Keratinocyte (primary cell): Measurements from ENCODE around the gene RO60. TPM values are rescaled to one million over a fixed set of nuclear protein-coding genes. Genes with fewer than 3 reads are reported as not detected.

Source experiments
- DNase-seq: peaks from one replicate; pipeline ENCODE4 v3.0.0-alpha.2; 2011; ENCODE audit warnings: low read depth, missing footprints, low spot score
- FAIRE-seq: peaks from 2 replicates; lab custom pipeline; 2011; peaks lifted over from hg19 to GRCh38; lab: Jason Lieb, UNC
- H2AFZ ChIP-seq: 2 replicates; pipeline ENCODE4 v1.6.0; 2012; ENCODE audit warnings: low read length, control low read depth, inconsistent platforms; ENCODE audit not compliant: control insufficient read depth
- H3K27ac ChIP-seq: 2 replicates; pipeline ENCODE4 v1.5.1; 2011; ENCODE audit warnings: low read length; ENCODE audit not compliant: control insufficient read depth, insufficient read depth
- H3K27me3 ChIP-seq: 3 replicates; pipeline ENCODE4 v1.6.0; 2011; ENCODE audit warnings: low read length; ENCODE audit not compliant: control insufficient read depth, insufficient read depth; ENCODE audit errors: extremely low read depth
- H3K36me3 ChIP-seq, 2 experiments: 2 replicates in 1 of 2; 3 replicates in 1 of 2; pipeline ENCODE4 v1.5.1; 2011; ENCODE audit warnings: low read length in 2 of 2, mild to moderate bottlenecking in 1 of 2; ENCODE audit not compliant: control insufficient read depth in 2 of 2, insufficient read depth in 2 of 2; ENCODE audit errors: extremely low read depth in 1 of 2
- H3K4me1 ChIP-seq: 3 replicates; pipeline ENCODE4 v1.5.1; 2011; ENCODE audit warnings: low read length; ENCODE audit not compliant: control insufficient read depth, insufficient read depth; ENCODE audit errors: extremely low read depth
- H3K4me2 ChIP-seq: 3 replicates; pipeline ENCODE4 v1.6.0; 2011; ENCODE audit warnings: low read depth, low read length; ENCODE audit not compliant: control insufficient read depth, insufficient read depth; ENCODE audit errors: extremely low read depth
- H3K4me3 ChIP-seq, 3 experiments: fragments of 200-600 bp in 1 of 3; sonication (generic) in 1 of 3; 2 replicates in 2 of 3; 3 replicates in 1 of 3; pipeline ENCODE4 v1.5.1; 2011 to 2016; ENCODE audit warnings: low read length in 3 of 3, mild to moderate bottlenecking in 3 of 3, control low read depth in 2 of 3, inconsistent platforms in 1 of 3, low read depth in 1 of 3, mixed read lengths in 1 of 3, mixed run types in 1 of 3, moderate library complexity in 1 of 3; ENCODE audit not compliant: control insufficient read depth in 2 of 3, insufficient read depth in 2 of 3; ENCODE audit errors: extremely low read depth in 1 of 3
- H3K79me2 ChIP-seq: 2 replicates; pipeline ENCODE4 v1.6.0; 2012; ENCODE audit warnings: low read length; ENCODE audit not compliant: control insufficient read depth, insufficient read depth
- H3K9ac ChIP-seq: 3 replicates; pipeline ENCODE4 v1.6.0; 2011; ENCODE audit warnings: low read length; ENCODE audit not compliant: control insufficient read depth, insufficient read depth; ENCODE audit errors: extremely low read depth
- H3K9me1 ChIP-seq: 3 replicates; pipeline ENCODE4 v1.6.0; 2011; ENCODE audit warnings: low read length; ENCODE audit not compliant: control insufficient read depth, insufficient read depth; ENCODE audit errors: extremely low read depth
- H3K9me3 ChIP-seq: 2 replicates; pipeline ENCODE4 v1.5.1; 2012; ENCODE audit warnings: low read depth, low read length; ENCODE audit not compliant: control insufficient read depth
- H4K20me1 ChIP-seq: 3 replicates; pipeline ENCODE4 v1.6.0; 2011; ENCODE audit warnings: low read length; ENCODE audit not compliant: control insufficient read depth, insufficient read depth; ENCODE audit errors: extremely low read depth
- EZH2 ChIP-seq: IDR thresholded peaks from one replicate; pipeline ENCODE4 v1.6.1; 2012; ENCODE audit warnings: inconsistent platforms, mild to moderate bottlenecking, low read length, moderate library complexity
- dilution Hi-C: fragments of 300-500 bp; cut with MboI; formaldehyde crosslinking; loops from one replicate; pipeline ENCODE4 v1.7.0; 2020; ENCODE audit warnings: low sequenced_read_pairs; ENCODE audit not compliant: extremely low pct_ligation_motif_present
- polyA plus RNA-seq, 5 experiments: library from polyadenylated mRNA; depleted of rRNA in 3 of 5; stranded (reverse) in 3 of 5; stranded (forward) in 1 of 5; unstranded in 1 of 5; fragments of >200 nt; gene quantifications; 1 replicate in 1 of 5; 2 replicates in 3 of 5; 3 replicates in 1 of 5; pipeline versions ENCODE4 v1.2.1 to v1.2.3, GENCODE V29; 2011 to 2012; ENCODE audit warnings: missing spikeins in 2 of 5, low read depth in 1 of 5, low replicate concordance in 1 of 5
- TF ChIP-seq, protein P1 (sequence below), 3 experiments: IDR thresholded peaks in 1 of 3; conservative IDR thresholded peaks in 1 of 3; optimal IDR thresholded peaks in 1 of 3; 2 replicates in 2 of 3; 3 replicates in 1 of 3; pipeline versions ENCODE3 to v1.5.1; 2011; ENCODE audit warnings: low read length in 3 of 3, mild to moderate bottlenecking in 3 of 3, moderate library complexity in 2 of 3, control low read depth in 1 of 3, inconsistent platforms in 1 of 3; ENCODE audit not compliant: insufficient read depth in 2 of 3; ENCODE audit errors: extremely low read depth in 1 of 3

RO60 gene
- polyA plus RNA-seq, 1 donor (not counting 4 experiments of a cell fraction or from before 2014, with no cell fraction given) = 25.6 TPM

DNA sequence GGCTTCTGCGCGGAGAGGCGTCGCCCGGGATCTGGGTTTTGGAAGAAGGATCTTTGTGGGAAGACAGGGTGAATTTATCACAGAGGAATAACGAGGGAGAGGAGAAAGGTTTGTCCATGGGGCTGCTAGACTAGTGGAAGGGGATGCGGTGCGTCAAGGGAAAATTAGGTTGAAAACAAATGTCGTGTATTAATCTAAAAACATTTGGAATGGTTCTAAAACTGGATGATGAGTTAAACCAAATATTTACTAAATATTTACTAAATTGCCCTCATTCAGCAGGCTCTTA, 647 bp downstream of the RO60 start:
- FAIRE-seq (no peak), DNase-seq (no peak)
- no peaks in the 10 kb centered on the region for H3K9me3 ChIP-seq
- H3K9ac ChIP-seq = peak overlapping the region; percentile 98
- H3K9me1 ChIP-seq = no peaks in the 10 kb centered on the region
- H3K27ac ChIP-seq = peak overlapping the region; percentile 94
- H3K4me2 ChIP-seq = peak overlapping the region; percentile 99
- H2AFZ ChIP-seq = peak overlapping the region; percentile 99
- peaks cover 18% of the 10 kb centered on the region for H3K4me1 ChIP-seq
- dilution Hi-C loops = no loop called here
- H3K4me3 ChIP-seq = peak overlapping the region; percentile 74 to 98 (median 82)
- H3K79me2 ChIP-seq = peaks cover 85% of the 10 kb centered on the region
- no peaks in the 10 kb centered on the region for H4K20me1 ChIP-seq
- H3K36me3 ChIP-seq = peaks cover 0 to 3% of the 10 kb centered on the region in 2 experiments
- no peak for TF ChIP-seq EZH2
- TF ChIP-seq, protein P1, sequence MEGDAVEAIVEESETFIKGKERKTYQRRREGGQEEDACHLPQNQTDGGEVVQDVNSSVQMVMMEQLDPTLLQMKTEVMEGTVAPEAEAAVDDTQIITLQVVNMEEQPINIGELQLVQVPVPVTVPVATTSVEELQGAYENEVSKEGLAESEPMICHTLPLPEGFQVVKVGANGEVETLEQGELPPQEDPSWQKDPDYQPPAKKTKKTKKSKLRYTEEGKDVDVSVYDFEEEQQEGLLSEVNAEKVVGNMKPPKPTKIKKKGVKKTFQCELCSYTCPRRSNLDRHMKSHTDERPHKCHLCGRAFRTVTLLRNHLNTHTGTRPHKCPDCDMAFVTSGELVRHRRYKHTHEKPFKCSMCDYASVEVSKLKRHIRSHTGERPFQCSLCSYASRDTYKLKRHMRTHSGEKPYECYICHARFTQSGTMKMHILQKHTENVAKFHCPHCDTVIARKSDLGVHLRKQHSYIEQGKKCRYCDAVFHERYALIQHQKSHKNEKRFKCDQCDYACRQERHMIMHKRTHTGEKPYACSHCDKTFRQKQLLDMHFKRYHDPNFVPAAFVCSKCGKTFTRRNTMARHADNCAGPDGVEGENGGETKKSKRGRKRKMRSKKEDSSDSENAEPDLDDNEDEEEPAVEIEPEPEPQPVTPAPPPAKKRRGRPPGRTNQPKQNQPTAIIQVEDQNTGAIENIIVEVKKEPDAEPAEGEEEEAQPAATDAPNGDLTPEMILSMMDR (optimal IDR thresholded peaks at IDR 0.05 in 1 of 3, IDR thresholded peaks at IDR 0.05 in 1 of 3, conservative IDR thresholded peaks at IDR 0.05 in 1 of 3; ENCODE audit: extremely low read depth in 1 of 3, insufficient read depth in 2 of 3, low read length in 3 of 3) = no peak
- H3K27me3 ChIP-seq = no peaks in the 10 kb centered on the region

- Histone ChIP-seq H3K4me1 (peaks cover 18% of the 10 kb centered on the region), H3K4me3 (peak overlapping the region; percentile 74 to 98 (median 82)), H3K27me3 (no peaks in the 10 kb centered on the region), H4K20me1 (no peaks in the 10 kb centered on the region), H3K4me2 (peak overlapping the region; percentile 99), H3K9ac (peak overlapping the region; percentile 98), H3K27ac (peak overlapping the region; percentile 94), H3K9me1 (no peaks in the 10 kb centered on the region), H2AFZ (no peak overlapping the region), H3K9me3 (no peaks in the 10 kb centered on the region), H3K36me3 (peaks cover 0 to 3% of the 10 kb centered on the region in 2 experiments), H3K79me2 (peaks cover 85% of the 10 kb centered on the region)
- TF ChIP-seq, protein P1 (optimal IDR thresholded peaks at IDR 0.05 in 1 of 3, IDR thresholded peaks at IDR 0.05 in 1 of 3, conservative IDR thresholded peaks at IDR 0.05 in 1 of 3; ENCODE audit: extremely low read depth in 1 of 3, insufficient read depth in 2 of 3, low read length in 3 of 3) = no peak
- no peak for TF ChIP-seq EZH2
- dilution Hi-C loops = no loop called here
- DNase-seq (no peak), FAIRE-seq (no peak)
Observed at GRCh38 chr1:193060406-193060805, 994 bp downstream of the RO60 start.
